Measurements from ENCODE around the gene DDX39B.

DDX39B gene

GRCh38 chr6:31547727-31548543 is 6.1 kb upstream of the DDX39B start:
- no peak for DNase-seq (ENCODE audit: low read depth in 3 of 3)

- peak; percentile 72 to 84 (median 80) for DNase-seq (ENCODE audit: low read depth in 3 of 3)
Observed at GRCh38 chr6:31546958-31547726, 5.3 kb upstream of the DDX39B start, which contains the start of gene NFKBIL1. NFKBIL1 (plus strand) TSS chr6:31547608; CDS start chr6:31547695, 87 bp downstream.

GRCh38 chr6:31546339-31546957 is 4.6 kb upstream of the DDX39B start, which contains the start of gene ATP6V1G2:
ATP6V1G2 (minus strand) TSS chr6:31546608; CDS start chr6:31546559, 49 bp downstream.
- DNase-seq (ENCODE audit: low read depth in 3 of 3), result peak; percentile 69 to 74 (median 69)

GRCh38 chr6:31545291-31545690 is 3.5 kb upstream of the DDX39B start:
- DNase-seq (ENCODE audit: low read depth in 3 of 3), result no peak

- no peak for DNase-seq (ENCODE audit: low read depth in 3 of 3)
Observed at GRCh38 chr6:31544676-31545075, 2.9 kb upstream of the DDX39B start.

GRCh38 chr6:31543639-31544038 is 1.8 kb upstream of the DDX39B start:
- no peak for DNase-seq (ENCODE audit: low read depth in 3 of 3)

- no peak for DNase-seq (ENCODE audit: low read depth in 3 of 3)
Observed at GRCh38 chr6:31541059-31541657, 645 bp downstream of the DDX39B start.

GRCh38 chr6:31540640-31541039 is 1.2 kb downstream of the DDX39B start:
- no peak for DNase-seq (ENCODE audit: low read depth in 3 of 3)

- no peak for DNase-seq (ENCODE audit: low read depth in 3 of 3)
Observed at GRCh38 chr6:31538805-31539400, 2.9 kb downstream of the DDX39B start.

- no peak for DNase-seq (ENCODE audit: low read depth in 3 of 3)
Observed at GRCh38 chr6:31535538-31536324, 6.1 kb downstream of the DDX39B start.

- no peak for DNase-seq (ENCODE audit: low read depth in 3 of 3)
Observed at GRCh38 chr6:31534521-31535040, 7.2 kb downstream of the DDX39B start.

- DNase-seq (ENCODE audit: low read depth in 3 of 3), result no peak
Observed at GRCh38 chr6:31534011-31534410, 7.8 kb downstream of the DDX39B start.

- DNase-seq (ENCODE audit: low read depth in 3 of 3), result no peak
Observed at GRCh38 chr6:31533455-31533841, 8.4 kb downstream of the DDX39B start.

GRCh38 chr6:31532644-31533454 is 9.0 kb downstream of the DDX39B start:
- no peak for DNase-seq (ENCODE audit: low read depth in 3 of 3)

GRCh38 chr6:31531771-31532643 is 9.8 kb downstream of the DDX39B start:
- no peak for DNase-seq (ENCODE audit: low read depth in 3 of 3)

GRCh38 chr6:31531162-31531561 is 10.6 kb downstream of the DDX39B start:
- no peak for DNase-seq (ENCODE audit: low read depth in 3 of 3)

- DNase-seq (ENCODE audit: low read depth in 3 of 3), result no peak
Observed at GRCh38 chr6:31530659-31531058, 11.1 kb downstream of the DDX39B start.

GRCh38 chr6:31529329-31530150 is 12.3 kb downstream of the DDX39B start:
- DNase-seq (ENCODE audit: low read depth in 3 of 3), result no peak

Data from stimulated activated CD4-positive, alpha-beta T cell treated with anti-CD3 and anti-CD28 coated beads, TNF-alpha, amount 100 ng/mL, for 4 hours (primary cell).